Lung (tissue), 12 donors: ENCODE measurements around the gene SLCO1A2. TPM values are rescaled to one million over a fixed set of nuclear protein-coding genes. Genes with fewer than 3 reads are reported as not detected.
"Not testable (repeated sequence)": the region's sequence is repeated elsewhere in the genome, so short reads cannot be mapped to it uniquely, and the experiment has no call there.

Experiments
- ATAC-seq: fragments of 200-7000 bp; cut with Tn5 transposase; one replicate; pipeline ENCODE4 v1.9.1; 2020; ENCODE audit warnings: moderate number of reproducible peaks; ENCODE audit not compliant: insufficient read depth, low FRiP score
- DNase-seq, 3 donors: peaks; one replicate each; pipeline ENCODE4 v3.0.0-alpha.2; 2013 to 2017
- H3K27ac ChIP-seq, 2 donors: one replicate each; pipeline ENCODE4 v1.5.1; 2013; ENCODE audit warnings: mild to moderate bottlenecking in 2 of 2, moderate library complexity in 2 of 2, control low read depth in 1 of 2, inconsistent platforms in 1 of 2, low read depth in 1 of 2, low read length in 1 of 2
- H3K27me3 ChIP-seq, 3 donors: one replicate each; pipeline ENCODE4 v1.5.1; 2013; ENCODE audit warnings: low read length in 2 of 3; ENCODE audit not compliant: control insufficient read depth in 3 of 3, insufficient read depth in 3 of 3
- H3K36me3 ChIP-seq, 4 donors: one replicate each; pipeline ENCODE4 v1.5.1; 2013; ENCODE audit warnings: low read length in 4 of 4, mild to moderate bottlenecking in 1 of 4, moderate library complexity in 1 of 4; ENCODE audit not compliant: control insufficient read depth in 4 of 4, insufficient read depth in 4 of 4
- H3K4me1 ChIP-seq, 5 donors: one replicate each; pipeline ENCODE4 v1.5.1; 2013; ENCODE audit warnings: low read length in 5 of 5, mild to moderate bottlenecking in 2 of 5, moderate library complexity in 1 of 5; ENCODE audit not compliant: control insufficient read depth in 5 of 5, insufficient read depth in 5 of 5
- H3K4me3 ChIP-seq: one replicate; pipeline ENCODE4 v1.5.1; 2013; ENCODE audit warnings: mild to moderate bottlenecking, control low read depth, moderate library complexity
- H3K9ac ChIP-seq, 2 donors: one replicate each; pipeline ENCODE4 v1.5.1; 2013; ENCODE audit warnings: low read length in 2 of 2, control low read depth in 1 of 2; ENCODE audit not compliant: insufficient read depth in 1 of 2
- H3K9me3 ChIP-seq, 4 donors: one replicate each; pipeline ENCODE4 v1.5.1; 2013; ENCODE audit warnings: low read length in 3 of 4, mild to moderate bottlenecking in 1 of 4, moderate library complexity in 1 of 4; ENCODE audit not compliant: control insufficient read depth in 4 of 4, insufficient read depth in 3 of 4
- CTCF ChIP-seq: IDR thresholded peaks from 2 replicates; pipeline ENCODE4 v1.5.1; 2012; ENCODE audit warnings: mild to moderate bottlenecking; ENCODE audit errors: control extremely low read depth, extremely low read depth
- WGBS, 2 donors: extraction: QIAGEN DNeasy Blood & Tissue Kit; methylation state at CpG; one replicate each; pipeline ENCODE4 v1.1.7; 2013; 5-methylcytosine and 5-hydroxymethylcytosine counted together
- polyA plus RNA-seq, 2 donors: library from polyadenylated mRNA; stranded (reverse); fragments of 200-250 nt; gene quantifications; one replicate each; pipeline ENCODE4 v1.2.1, GENCODE V29; 2013
- total RNA-seq, 2 donors: library from RNA; depleted of rRNA in 1 of 2; stranded (reverse); fragments of >200 nt in 1 of 2; gene quantifications; one replicate each; pipeline ENCODE4 v1.2.1, GENCODE V29; 2014 to 2021
- donor health status: control.
- donor health status: control.
- donor health status: Bipolar disorder and iron deficiency.
- donor health status: healthy.
- donor health status: DM: yes; HTN: yes; CAD: no.

SLCO1A2 gene
- total and polyA plus RNA-seq, 4 donors = 0.33 to 1.1 (median 0.34) TPM; not detected in 1

DNA sequence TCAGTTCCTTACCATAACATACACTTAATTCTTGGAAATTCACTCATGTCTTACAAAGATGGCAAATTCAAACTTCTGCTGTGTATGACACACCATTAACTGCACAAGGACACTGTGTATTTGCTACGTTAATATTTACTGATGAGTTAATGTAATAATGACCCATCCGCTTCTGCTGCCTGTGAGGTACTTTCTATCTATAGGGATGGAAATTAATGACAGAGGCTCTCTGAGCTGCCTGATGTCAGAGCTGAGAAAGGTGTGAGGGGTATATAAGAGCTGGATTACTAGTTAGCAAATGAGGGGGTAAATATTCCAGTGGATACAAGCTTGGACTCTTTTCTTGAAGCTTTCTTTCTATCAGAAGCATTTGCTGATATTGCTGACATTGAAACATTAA lies 37.9 kb upstream of the SLCO1A2 start, which contains the start of gene IAPP:
Gene IAPP, plus strand, starts transcription at position 301 of the 400 bp plus-strand sequence. CDS start 450 bp downstream, outside the sequence.
- H3K4me3 ChIP-seq = no peak within 1 kb of the TSS
- H3K9me3 ChIP-seq = no peaks in the 10 kb centered on the region
- 81 to 93% methylated on average over 2 of the region's 2 CpGs for WGBS, 2 donors
- DNase-seq (no peak), ATAC-seq (no peak)
- TF ChIP-seq CTCF = no peak
- H3K9ac ChIP-seq = no peak within 1 kb of the TSS
- no peaks in the 10 kb centered on the region for H3K4me1 ChIP-seq
- no peak within 1 kb of the TSS for H3K27ac ChIP-seq
- H3K36me3 ChIP-seq = no peaks in the 10 kb centered on the region
- peaks cover 0 to 2% (median 0%) of the 10 kb centered on the region in 3 donors for H3K27me3 ChIP-seq

GRCh38 chr12:21370845-21371449 lies 36.2 kb upstream of the SLCO1A2 start:
- Histone ChIP-seq H3K27ac (no peak overlapping the region), H3K4me3 (no peak overlapping the region), H3K27me3 (peaks cover 0 to 2% (median 0%) of the 10 kb centered on the region in 3 donors), H3K4me1 (no peaks in the 10 kb centered on the region), H3K36me3 (no peaks in the 10 kb centered on the region), H3K9ac (no peak overlapping the region), H3K9me3 (no peaks in the 10 kb centered on the region)
- no peak for TF ChIP-seq CTCF
- 86 to 89% methylated on average over 7 of the region's 7 CpGs for whole genome bisulfite sequencing, 2 donors
- DNase-seq = no peak
- ATAC-seq = no peak

DNA sequence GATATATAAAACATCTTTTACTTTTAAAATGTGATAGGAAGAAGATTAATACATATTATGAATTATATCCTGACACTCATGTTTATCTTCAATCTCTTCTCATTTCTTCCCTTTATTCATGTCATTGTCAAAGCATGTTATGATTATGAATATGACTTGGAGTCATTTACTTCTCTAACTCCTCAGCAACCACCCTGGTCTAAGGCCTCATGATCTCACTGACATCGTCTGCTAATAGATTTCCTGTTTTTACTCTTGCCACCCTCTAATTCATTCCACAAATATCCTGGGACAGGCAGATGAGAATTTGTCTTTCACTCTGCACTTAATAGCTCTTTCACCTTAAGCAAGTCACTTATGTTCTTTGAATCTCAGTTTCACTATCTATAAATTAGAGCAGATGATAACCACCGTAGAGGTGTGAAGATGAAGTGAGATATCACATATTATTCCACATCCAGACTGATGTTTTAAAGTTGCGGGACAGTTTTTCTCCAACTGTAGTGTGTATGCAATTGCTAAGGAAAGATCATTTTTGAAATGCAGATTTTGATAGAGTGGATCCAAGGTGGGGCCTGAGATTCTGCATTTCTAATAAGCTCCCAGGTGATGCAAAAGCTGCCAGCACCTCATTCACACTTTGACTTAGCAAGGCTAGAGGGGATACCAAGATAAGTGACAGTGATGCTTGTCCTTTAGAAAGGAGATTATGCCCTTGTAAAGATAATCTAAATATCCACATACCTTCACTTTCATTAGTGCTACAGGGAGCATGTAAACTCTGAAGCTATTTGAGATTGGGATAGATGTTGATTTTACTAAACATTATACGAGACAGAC lies 34.6 kb upstream of the SLCO1A2 start:
- Histone ChIP-seq H3K9me3 (no peaks in the 10 kb centered on the region), H3K27me3 (peaks cover 0 to 2% (median 0%) of the 10 kb centered on the region in 3 donors), H3K9ac (no peak overlapping the region), H3K4me3 (no peak overlapping the region), H3K4me1 (no peaks in the 10 kb centered on the region), H3K27ac (no peak overlapping the region), H3K36me3 (no peaks in the 10 kb centered on the region)
- no peak for TF ChIP-seq CTCF
- DNase-seq (no peak), ATAC-seq (no peak)
- 53 to 62% methylated on average over 4 of the region's 4 CpGs for WGBS, 2 donors

- not testable (repeated sequence) for DNase-seq, H3K36me3 ChIP-seq, H3K4me1 ChIP-seq, H3K9me3 ChIP-seq, H3K4me3 ChIP-seq, ATAC-seq, H3K9ac ChIP-seq, H3K27me3 ChIP-seq, H3K27ac ChIP-seq
- 82 to 85% methylated on average over 10 of the region's 10 CpGs for WGBS, 2 donors
Observed at GRCh38 chr12:21360632-21361031, 25.9 kb upstream of the SLCO1A2 start.
